Measurements from ENCODE around the gene SLC50A1.

DNA sequence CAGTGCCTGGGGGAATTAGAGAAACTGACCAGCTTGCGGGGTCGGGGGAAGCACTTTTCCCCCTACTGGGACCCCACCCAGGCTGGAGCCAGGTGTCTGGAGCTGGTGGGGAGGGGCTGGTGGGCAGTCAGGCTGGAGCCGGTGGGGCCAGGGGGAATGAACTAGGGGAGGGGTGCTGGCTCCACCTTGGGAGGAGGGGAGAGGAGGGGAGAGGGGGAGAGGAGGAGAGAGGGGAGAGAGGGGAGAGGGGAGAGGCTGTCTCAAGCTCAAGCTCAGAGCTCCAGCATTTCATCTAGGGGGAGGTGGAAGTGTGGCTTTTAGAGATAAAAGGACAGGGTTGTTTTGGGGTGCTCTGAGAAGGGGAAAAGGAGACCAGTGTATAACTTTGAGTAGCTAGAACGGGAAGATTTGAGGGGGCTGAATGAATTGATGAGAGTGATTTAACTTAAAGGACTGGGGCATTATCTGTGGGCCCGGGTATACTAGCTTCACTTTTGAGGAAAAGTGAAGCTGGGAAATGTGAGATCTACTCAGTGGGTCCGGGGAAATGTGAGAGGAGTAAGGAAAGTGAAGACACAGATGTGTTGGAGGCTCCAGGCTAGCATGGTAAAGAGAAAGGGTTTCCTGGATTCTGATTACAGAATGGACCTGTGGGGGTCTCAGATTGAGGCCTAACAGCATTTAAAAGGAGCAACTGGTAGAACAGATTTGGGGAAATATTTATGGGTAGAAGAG, 5.2 kb upstream of the SLC50A1 start:
- TF ChIP-seq, protein P1, sequence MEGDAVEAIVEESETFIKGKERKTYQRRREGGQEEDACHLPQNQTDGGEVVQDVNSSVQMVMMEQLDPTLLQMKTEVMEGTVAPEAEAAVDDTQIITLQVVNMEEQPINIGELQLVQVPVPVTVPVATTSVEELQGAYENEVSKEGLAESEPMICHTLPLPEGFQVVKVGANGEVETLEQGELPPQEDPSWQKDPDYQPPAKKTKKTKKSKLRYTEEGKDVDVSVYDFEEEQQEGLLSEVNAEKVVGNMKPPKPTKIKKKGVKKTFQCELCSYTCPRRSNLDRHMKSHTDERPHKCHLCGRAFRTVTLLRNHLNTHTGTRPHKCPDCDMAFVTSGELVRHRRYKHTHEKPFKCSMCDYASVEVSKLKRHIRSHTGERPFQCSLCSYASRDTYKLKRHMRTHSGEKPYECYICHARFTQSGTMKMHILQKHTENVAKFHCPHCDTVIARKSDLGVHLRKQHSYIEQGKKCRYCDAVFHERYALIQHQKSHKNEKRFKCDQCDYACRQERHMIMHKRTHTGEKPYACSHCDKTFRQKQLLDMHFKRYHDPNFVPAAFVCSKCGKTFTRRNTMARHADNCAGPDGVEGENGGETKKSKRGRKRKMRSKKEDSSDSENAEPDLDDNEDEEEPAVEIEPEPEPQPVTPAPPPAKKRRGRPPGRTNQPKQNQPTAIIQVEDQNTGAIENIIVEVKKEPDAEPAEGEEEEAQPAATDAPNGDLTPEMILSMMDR (IDR thresholded peaks at IDR 0.05) = no peak
- TF ChIP-seq POLR2AphosphoS5 (IDR thresholded peaks at IDR 0.05; ENCODE audit: low read depth, low read length) = no peak

All from Panc1 (cell line).